HEK293 (cell line): ENCODE measurements around the gene SLC34A3.

Source experiments
- EGR2 ChIP-seq: fragments of 450-650 bp; formaldehyde crosslinking; IDR thresholded peaks from 2 replicates; pipeline ENCODE4 v1.5.1; 2016; ENCODE audit warnings: low read depth, missing biosample characterization, missing genetic modification characterization
- GLIS2 ChIP-seq: fragments of 450-650 bp; formaldehyde crosslinking; IDR thresholded peaks from 2 replicates; pipeline ENCODE4 v1.5.1; 2016; ENCODE audit warnings: missing biosample characterization, missing genetic modification characterization
- MYNN ChIP-seq: fragments of 450-650 bp; formaldehyde crosslinking; IDR thresholded peaks from 2 replicates; pipeline ENCODE4 v1.5.1; 2016; ENCODE audit warnings: missing biosample characterization, missing genetic modification characterization, borderline replicate concordance
- SETDB1 ChIP-seq: IDR thresholded peaks from one replicate; pipeline ENCODE4 v1.6.1; 2017; ENCODE audit warnings: mild to moderate bottlenecking, low read length, moderate library complexity, mixed read lengths; ENCODE audit not compliant: insufficient read length
- SP7 ChIP-seq: fragments of 450-650 bp; formaldehyde crosslinking; IDR thresholded peaks from 2 replicates; pipeline ENCODE4 v1.5.1; 2016; ENCODE audit warnings: missing biosample characterization, missing genetic modification characterization
- YY2 ChIP-seq: fragments of 450-650 bp; formaldehyde crosslinking; IDR thresholded peaks from 2 replicates; pipeline ENCODE4 v1.5.1; 2016; ENCODE audit warnings: missing biosample characterization, missing genetic modification characterization
- ZBTB21 ChIP-seq: fragments of 450-650 bp; formaldehyde crosslinking; IDR thresholded peaks from 2 replicates; pipeline ENCODE4 v1.5.1; 2017; ENCODE audit warnings: missing biosample characterization, missing genetic modification characterization
- ZBTB7A ChIP-seq: fragments of 450-650 bp; formaldehyde crosslinking; IDR thresholded peaks from 2 replicates; pipeline ENCODE4 v1.5.1; 2016; ENCODE audit warnings: low read depth, missing biosample characterization, missing genetic modification characterization
- ZEB2 ChIP-seq: fragments of 450-650 bp; formaldehyde crosslinking; IDR thresholded peaks from 2 replicates; pipeline ENCODE4 v1.5.1; 2016; ENCODE audit warnings: missing biosample characterization, missing genetic modification characterization
- ZFHX2 ChIP-seq: fragments of 450-650 bp; formaldehyde crosslinking; conservative IDR thresholded peaks from 2 replicates; pipeline ENCODE4 v1.5.1; 2016; ENCODE audit warnings: missing biosample characterization, missing genetic modification characterization
- ZFP3 ChIP-seq: fragments of 450-650 bp; formaldehyde crosslinking; IDR thresholded peaks from 2 replicates; pipeline ENCODE4 v1.5.1; 2016; ENCODE audit warnings: low read depth, missing biosample characterization, missing genetic modification characterization
- ZFP69B ChIP-seq: fragments of 450-650 bp; formaldehyde crosslinking; IDR thresholded peaks from 2 replicates; pipeline ENCODE4 v1.5.1; 2016; ENCODE audit warnings: missing biosample characterization, missing genetic modification characterization
- ZNF138 ChIP-seq: fragments of 450-650 bp; formaldehyde crosslinking; IDR thresholded peaks from 2 replicates; pipeline ENCODE4 v1.5.1; 2016; ENCODE audit warnings: missing biosample characterization, missing genetic modification characterization, borderline replicate concordance
- ZNF16 ChIP-seq: fragments of 450-650 bp; formaldehyde crosslinking; IDR thresholded peaks from 2 replicates; pipeline ENCODE4 v1.5.1; 2016; ENCODE audit warnings: low read depth, missing biosample characterization, missing genetic modification characterization
- ZNF174 ChIP-seq: fragments of 450-650 bp; formaldehyde crosslinking; IDR thresholded peaks from 2 replicates; pipeline ENCODE4 v1.5.0; 2017; ENCODE audit warnings: missing biosample characterization, mild to moderate bottlenecking, missing genetic modification characterization
- ZNF184 ChIP-seq: fragments of 450-650 bp; IDR thresholded peaks from 2 replicates; pipeline ENCODE4 v1.5.1; 2018; ENCODE audit warnings: missing biosample characterization, mild to moderate bottlenecking, missing genetic modification characterization
- ZNF19 ChIP-seq: fragments of 450-650 bp; formaldehyde crosslinking; IDR thresholded peaks from 2 replicates; pipeline ENCODE4; 2016; ENCODE audit warnings: missing biosample characterization, missing genetic modification characterization, low read depth
- ZNF202 ChIP-seq: fragments of 450-650 bp; formaldehyde crosslinking; IDR thresholded peaks from 2 replicates; pipeline ENCODE4 v1.5.1; 2016; ENCODE audit warnings: missing biosample characterization, missing genetic modification characterization, borderline replicate concordance
- ZNF324 ChIP-seq: fragments of 450-650 bp; formaldehyde crosslinking; IDR thresholded peaks from 2 replicates; pipeline ENCODE4 v1.5.1; 2016; ENCODE audit warnings: missing biosample characterization, missing genetic modification characterization
- ZNF354C ChIP-seq: fragments of 450-650 bp; formaldehyde crosslinking; IDR thresholded peaks from 2 replicates; pipeline ENCODE4 v1.5.1; 2016; ENCODE audit warnings: missing biosample characterization, missing genetic modification characterization, low read depth, borderline replicate concordance
- ZNF473 ChIP-seq: fragments of 450-650 bp; formaldehyde crosslinking; IDR thresholded peaks from 2 replicates; pipeline ENCODE4 v1.5.1; 2017; ENCODE audit warnings: missing biosample characterization, missing genetic modification characterization
- ZNF501 ChIP-seq: fragments of 450-650 bp; formaldehyde crosslinking; IDR thresholded peaks from 2 replicates; pipeline ENCODE4 v1.5.1; 2016; ENCODE audit warnings: missing biosample characterization, missing genetic modification characterization
- ZNF514 ChIP-seq: fragments of 450-650 bp; formaldehyde crosslinking; IDR thresholded peaks from 2 replicates; pipeline ENCODE4 v1.5.1; 2016; ENCODE audit warnings: missing biosample characterization, missing genetic modification characterization
- ZNF610 ChIP-seq: fragments of 450-650 bp; formaldehyde crosslinking; IDR thresholded peaks from 2 replicates; pipeline ENCODE4 v1.5.1; 2016; ENCODE audit warnings: missing biosample characterization, missing genetic modification characterization, borderline replicate concordance
- ZNF624 ChIP-seq: fragments of 450-650 bp; formaldehyde crosslinking; IDR thresholded peaks from 2 replicates; pipeline ENCODE4 v1.5.1; 2017; ENCODE audit warnings: missing biosample characterization, missing genetic modification characterization
- ZNF629 ChIP-seq: fragments of 450-650 bp; formaldehyde crosslinking; IDR thresholded peaks from 2 replicates; pipeline ENCODE4 v1.5.1; 2017; ENCODE audit warnings: missing biosample characterization, missing genetic modification characterization
- ZNF658 ChIP-seq: fragments of 450-650 bp; formaldehyde crosslinking; IDR thresholded peaks from 2 replicates; pipeline ENCODE4; 2016; ENCODE audit warnings: missing biosample characterization, missing genetic modification characterization
- ZNF660 ChIP-seq: fragments of 450-650 bp; IDR thresholded peaks from 2 replicates; pipeline ENCODE4 v1.5.1; 2018; ENCODE audit warnings: missing biosample characterization, mild to moderate bottlenecking, missing genetic modification characterization
- ZNF768 ChIP-seq: fragments of 450-650 bp; formaldehyde crosslinking; IDR thresholded peaks from 2 replicates; pipeline ENCODE4 v1.5.1; 2018; ENCODE audit warnings: missing biosample characterization, mild to moderate bottlenecking, missing genetic modification characterization
- ZNF776 ChIP-seq: fragments of 450-650 bp; formaldehyde crosslinking; IDR thresholded peaks from 2 replicates; pipeline ENCODE4 v1.5.0; 2017; ENCODE audit warnings: missing biosample characterization, missing genetic modification characterization, borderline replicate concordance
- ZNF791 ChIP-seq: fragments of 450-650 bp; formaldehyde crosslinking; IDR thresholded peaks from 2 replicates; pipeline ENCODE4 v1.5.1; 2016; ENCODE audit warnings: missing biosample characterization, missing genetic modification characterization
- ZNF843 ChIP-seq: fragments of 450-650 bp; formaldehyde crosslinking; IDR thresholded peaks from 2 replicates; pipeline ENCODE4 v1.5.1; 2016; ENCODE audit warnings: missing biosample characterization, missing genetic modification characterization
- ZSCAN4 ChIP-seq: fragments of 450-650 bp; formaldehyde crosslinking; IDR thresholded peaks from 2 replicates; pipeline ENCODE4 v1.5.1; 2017; ENCODE audit warnings: missing biosample characterization, missing genetic modification characterization
- TF ChIP-seq, protein P1 (sequence below): fragments of 450-650 bp; formaldehyde crosslinking; optimal IDR thresholded peaks from 2 replicates; pipeline ENCODE3; 2016; ENCODE audit warnings: missing biosample characterization, mild to moderate bottlenecking, missing genetic modification characterization
- TF ChIP-seq, protein P2 (sequence below): fragments of 450-650 bp; formaldehyde crosslinking; IDR thresholded peaks from 2 replicates; pipeline ENCODE4 v1.5.1; 2016; ENCODE audit warnings: missing biosample characterization, missing genetic modification characterization, low read depth
- TF ChIP-seq, protein P3 (sequence below): fragments of 450-650 bp; formaldehyde crosslinking; IDR thresholded peaks from 2 replicates; pipeline ENCODE4 v1.5.1; 2017; ENCODE audit warnings: missing biosample characterization, mild to moderate bottlenecking, missing genetic modification characterization, moderate library complexity

The SLC34A3 gene

GRCh38 chr9:137236238-137236935 lies 5.7 kb downstream of the SLC34A3 start (continued):
- TF ChIP-seq, protein P1, sequence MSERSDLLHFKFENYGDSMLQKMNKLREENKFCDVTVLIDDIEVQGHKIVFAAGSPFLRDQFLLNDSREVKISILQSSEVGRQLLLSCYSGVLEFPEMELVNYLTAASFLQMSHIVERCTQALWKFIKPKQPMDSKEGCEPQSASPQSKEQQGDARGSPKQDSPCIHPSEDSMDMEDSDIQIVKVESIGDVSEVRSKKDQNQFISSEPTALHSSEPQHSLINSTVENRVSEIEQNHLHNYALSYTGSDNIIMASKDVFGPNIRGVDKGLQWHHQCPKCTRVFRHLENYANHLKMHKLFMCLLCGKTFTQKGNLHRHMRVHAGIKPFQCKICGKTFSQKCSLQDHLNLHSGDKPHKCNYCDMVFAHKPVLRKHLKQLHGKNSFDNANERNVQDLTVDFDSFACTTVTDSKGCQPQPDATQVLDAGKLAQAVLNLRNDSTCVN (tag by site-specific recombination) = peak; percentile 26
- TF ChIP-seq ZBTB7A (tag by site-specific recombination) (0 out of 2 replicates have a peak, but pooled peaks have one; percentile 13), ZNF501 (peak; percentile 53; the same call in 1 of the 2 replicates), ZSCAN4 (tag by site-specific recombination) (no peak), ZNF174 (no peak), SP7 (tag by site-specific recombination) (peak; percentile 48; the same call in 1 of the 2 replicates), ZNF791 (tag by site-specific recombination) (no peak), ZNF776 (tag by site-specific recombination) (no peak), ZNF324 (0 out of 2 replicates have a peak, but pooled peaks have one; percentile 56), ZNF19 (tag by site-specific recombination) (no peak), ZNF660 (peak; percentile 83), ZNF184 (tag by site-specific recombination) (0 out of 2 replicates have a peak, but pooled peaks have one; percentile 25), ZNF843 (tag by site-specific recombination) (0 out of 2 replicates have a peak, but pooled peaks have one; percentile 18), ZNF658 (tag by site-specific recombination) (no peak), ZNF610 (tag by site-specific recombination) (no peak), ZNF138 (no peak), ZNF514 (tag by site-specific recombination) (no peak), ZNF202 (tag by site-specific recombination) (no peak), ZNF354C (tag by site-specific recombination) (no peak), GLIS2 (tag by site-specific recombination) (peak; percentile 86; the same call in 1 of the 2 replicates), MYNN (tag by site-specific recombination) (no peak), ZFP69B (tag by site-specific recombination) (0 out of 2 replicates have a peak, but pooled peaks have one; percentile 18), ZNF624 (tag by site-specific recombination) (no peak), ZFP3 (tag by site-specific recombination) (no peak), YY2 (tag by site-specific recombination) (peak; percentile 89), ZBTB21 (no peak), ZFHX2 (tag by site-specific recombination) (peak; percentile 87), ZNF473 (tag by site-specific recombination) (no peak), ZNF768 (tag by site-specific recombination) (no peak), ZEB2 (tag by site-specific recombination) (peak; percentile 55; the same call in 1 of the 2 replicates), SETDB1 (no peak), ZNF629 (tag by site-specific recombination) (0 out of 2 replicates have a peak, but pooled peaks have one; percentile 24), EGR2 (tag by site-specific recombination) (peak; percentile 79), ZNF16 (tag by site-specific recombination) (no peak)
- TF ChIP-seq, protein P2, sequence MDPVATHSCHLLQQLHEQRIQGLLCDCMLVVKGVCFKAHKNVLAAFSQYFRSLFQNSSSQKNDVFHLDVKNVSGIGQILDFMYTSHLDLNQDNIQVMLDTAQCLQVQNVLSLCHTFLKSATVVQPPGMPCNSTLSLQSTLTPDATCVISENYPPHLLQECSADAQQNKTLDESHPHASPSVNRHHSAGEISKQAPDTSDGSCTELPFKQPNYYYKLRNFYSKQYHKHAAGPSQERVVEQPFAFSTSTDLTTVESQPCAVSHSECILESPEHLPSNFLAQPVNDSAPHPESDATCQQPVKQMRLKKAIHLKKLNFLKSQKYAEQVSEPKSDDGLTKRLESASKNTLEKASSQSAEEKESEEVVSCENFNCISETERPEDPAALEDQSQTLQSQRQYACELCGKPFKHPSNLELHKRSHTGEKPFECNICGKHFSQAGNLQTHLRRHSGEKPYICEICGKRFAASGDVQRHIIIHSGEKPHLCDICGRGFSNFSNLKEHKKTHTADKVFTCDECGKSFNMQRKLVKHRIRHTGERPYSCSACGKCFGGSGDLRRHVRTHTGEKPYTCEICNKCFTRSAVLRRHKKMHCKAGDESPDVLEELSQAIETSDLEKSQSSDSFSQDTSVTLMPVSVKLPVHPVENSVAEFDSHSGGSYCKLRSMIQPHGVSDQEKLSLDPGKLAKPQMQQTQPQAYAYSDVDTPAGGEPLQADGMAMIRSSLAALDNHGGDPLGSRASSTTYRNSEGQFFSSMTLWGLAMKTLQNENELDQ (tag by site-specific recombination) = no peak
- TF ChIP-seq, protein P3, sequence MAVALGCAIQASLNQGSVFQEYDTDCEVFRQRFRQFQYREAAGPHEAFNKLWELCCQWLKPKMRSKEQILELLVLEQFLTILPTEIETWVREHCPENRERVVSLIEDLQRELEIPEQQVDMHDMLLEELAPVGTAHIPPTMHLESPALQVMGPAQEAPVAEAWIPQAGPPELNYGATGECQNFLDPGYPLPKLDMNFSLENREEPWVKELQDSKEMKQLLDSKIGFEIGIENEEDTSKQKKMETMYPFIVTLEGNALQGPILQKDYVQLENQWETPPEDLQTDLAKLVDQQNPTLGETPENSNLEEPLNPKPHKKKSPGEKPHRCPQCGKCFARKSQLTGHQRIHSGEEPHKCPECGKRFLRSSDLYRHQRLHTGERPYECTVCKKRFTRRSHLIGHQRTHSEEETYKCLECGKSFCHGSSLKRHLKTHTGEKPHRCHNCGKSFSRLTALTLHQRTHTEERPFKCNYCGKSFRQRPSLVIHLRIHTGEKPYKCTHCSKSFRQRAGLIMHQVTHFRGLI (tag by site-specific recombination) = peak; percentile 49; the same call in 1 of the 2 replicates
